NCI-H1105 (cell line): ENCODE measurements around the gene LCE1A.

Experiments
- DNase-seq: peaks from one replicate; lab custom pipeline; 2025; lab: John Stamatoyannopoulos, UW

The LCE1A gene

GRCh38 chr1:152827173-152827572, at the start of gene LCE1A:
TSS of gene LCE1A (plus strand) at chr1:152827473. CDS start at chr1:152827473, 0 bp downstream.
- DNase-seq = no peak

- no peak for DNase-seq
Measured at GRCh38 chr1:152777510-152778137, 49.6 kb upstream of the LCE1A start.

DNA sequence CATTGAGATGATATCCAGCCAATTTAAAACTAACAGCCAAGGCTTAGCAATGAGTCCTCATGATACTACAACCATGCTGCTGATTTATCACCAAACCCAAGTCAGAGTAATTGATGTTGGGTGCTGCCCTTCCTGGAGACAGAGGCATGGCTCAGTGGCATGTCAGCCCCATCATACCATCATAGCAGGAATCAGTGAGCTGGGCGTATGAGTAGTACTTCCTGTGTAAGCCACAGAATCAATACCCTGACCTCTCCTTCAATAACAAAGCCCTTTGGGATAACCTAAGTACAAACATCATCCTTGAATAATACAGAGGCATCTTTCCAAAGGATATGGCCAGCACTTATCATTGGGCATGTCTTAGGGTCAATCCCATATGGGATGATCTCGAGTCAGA, 44.2 kb upstream of the LCE1A start:
- no peak for DNase-seq

GRCh38 chr1:152786077-152786476, 41.2 kb upstream of the LCE1A start, which contains the start of gene LCE1E:
TSS of gene LCE1E (plus strand) at chr1:152786257. CDS start at chr1:152787300, 1,043 bp downstream.
- DNase-seq = peak; percentile 39

- DNase-seq = no peak
Measured at GRCh38 chr1:152795686-152796085, 31.6 kb upstream of the LCE1A start.

GRCh38 chr1:152796421-152796820, 30.9 kb upstream of the LCE1A start, which contains the start of gene LCE1D:
TSS of gene LCE1D (plus strand) at chr1:152796721. CDS start at chr1:152797795, 1,074 bp downstream.
- DNase-seq = no peak

GRCh38 chr1:152801333-152801732, 25.9 kb upstream of the LCE1A start:
- no peak for DNase-seq

DNA sequence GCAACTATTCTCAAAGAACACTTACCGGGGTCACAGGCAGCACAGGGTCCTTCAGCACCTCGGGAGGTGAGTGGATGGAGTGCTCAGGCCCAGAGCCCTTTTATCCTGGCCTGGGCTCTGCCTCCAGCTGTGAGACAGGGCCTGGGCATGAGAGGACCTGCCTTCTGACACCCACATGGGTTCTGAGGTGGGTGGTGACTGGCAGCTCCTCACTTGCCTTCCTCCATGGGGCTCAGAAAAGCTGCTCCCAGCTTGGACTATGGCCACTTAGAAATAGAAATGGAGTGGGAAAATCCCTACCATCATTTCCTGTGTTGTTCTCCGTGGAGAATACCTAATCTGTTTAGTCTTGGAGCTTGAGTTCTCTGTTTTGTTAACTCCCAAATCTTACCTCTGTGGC, 20.7 kb upstream of the LCE1A start, which contains the start of gene LCE1C:
Gene LCE1C (minus strand): TSS at position 76 of the 400 bp plus-strand sequence. CDS start 1,173 bp downstream, outside the sequence.
- no peak for DNase-seq

- DNase-seq = no peak
Measured at GRCh38 chr1:152811050-152811449, 16.2 kb upstream of the LCE1A start.

DNA sequence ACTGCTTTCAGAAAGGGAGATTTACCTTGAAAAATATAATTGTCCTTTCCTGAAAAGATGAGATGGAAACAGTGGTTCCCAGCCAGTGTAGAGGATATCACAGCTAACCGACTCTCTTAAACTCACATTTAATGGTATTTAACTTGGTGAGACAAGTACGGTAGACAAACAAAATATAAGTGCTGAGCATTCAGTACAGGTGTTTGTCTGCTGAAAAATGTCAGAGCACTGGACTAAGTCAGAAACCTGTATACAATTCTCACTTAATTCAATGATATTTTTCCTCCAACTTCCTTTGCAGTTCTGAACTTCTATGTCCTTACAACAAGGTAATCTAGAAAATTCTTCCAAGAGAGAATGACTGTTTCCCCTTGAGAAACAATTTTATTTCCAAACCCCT, 15.6 kb upstream of the LCE1A start, which contains the start of gene LCE1B:
Gene LCE1B (plus strand): TSS at position 301 of the 400 bp plus-strand sequence. CDS start 476 bp downstream, outside the sequence.
- no peak for DNase-seq

- DNase-seq = no peak
Measured at GRCh38 chr1:152817309-152817708, 10.0 kb upstream of the LCE1A start.

GRCh38 chr1:152823294-152823693, 4.0 kb upstream of the LCE1A start:
- DNase-seq = no peak

GRCh38 chr1:152824964-152825363, 2.3 kb upstream of the LCE1A start:
- DNase-seq = no peak

DNA sequence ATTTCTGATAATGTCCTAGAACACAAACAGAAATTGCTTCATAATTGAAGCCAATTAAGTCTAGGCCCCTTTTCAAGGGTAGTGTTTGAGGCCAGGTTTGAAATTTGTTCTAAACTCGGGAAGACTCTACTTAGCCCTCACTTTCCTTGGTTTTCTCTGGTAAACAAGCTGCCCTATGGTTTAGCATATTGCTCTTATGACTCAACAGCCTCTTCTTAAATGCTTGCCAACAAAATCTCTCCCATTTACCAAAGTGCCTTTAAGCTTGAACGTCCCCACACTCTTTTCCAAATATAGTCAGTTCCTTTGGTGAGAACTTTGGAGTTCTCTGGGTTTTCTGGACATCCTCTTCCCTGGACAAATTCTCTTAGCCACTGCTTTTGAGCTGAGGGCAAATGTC, 9.6 kb downstream of the LCE1A start:
- DNase-seq = no peak

DNA sequence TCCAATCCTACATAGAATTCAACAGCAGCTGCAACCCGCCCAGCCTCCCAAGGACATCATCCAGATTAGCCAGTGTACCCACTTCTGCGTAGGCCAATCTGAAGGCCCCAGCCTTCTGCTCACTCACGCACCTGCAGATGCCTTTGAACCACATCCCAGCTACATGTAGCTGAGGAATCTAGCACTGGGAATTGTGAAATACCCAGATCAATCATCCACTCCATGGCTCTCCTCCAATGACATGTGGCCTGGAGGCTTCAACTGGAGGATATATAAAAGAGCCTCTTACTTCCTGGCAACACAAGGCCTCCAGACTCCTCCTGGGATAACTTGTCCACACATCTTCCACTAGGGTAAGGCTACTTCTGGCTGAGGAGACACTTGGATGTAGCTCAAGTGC, 15.3 kb downstream of the LCE1A start, which contains the start of gene LCE6A:
Gene LCE6A (plus strand): TSS at position 301 of the 400 bp plus-strand sequence. CDS start 665 bp downstream, outside the sequence.
- no peak for DNase-seq

- no peak for DNase-seq
Measured at GRCh38 chr1:152855661-152856060, 28.4 kb downstream of the LCE1A start.

DNA sequence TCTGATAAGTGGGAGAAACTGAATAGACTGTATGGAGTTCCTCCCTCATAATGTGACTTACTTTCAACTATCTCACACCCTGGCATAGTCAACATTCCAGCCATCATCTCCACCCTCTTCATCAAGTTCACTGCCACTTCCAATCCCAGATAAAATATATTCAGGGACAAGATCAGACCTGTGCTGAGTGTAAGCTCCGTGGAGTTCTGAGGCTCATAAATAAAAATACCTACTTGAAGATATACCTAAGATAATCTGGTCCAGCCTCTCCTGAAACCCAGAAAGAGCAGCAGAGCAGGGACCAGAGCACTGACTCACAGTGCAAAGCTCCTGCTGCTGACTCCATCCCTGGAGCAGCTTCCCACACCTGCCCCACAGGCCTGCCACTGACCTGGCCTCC, 30.8 kb downstream of the LCE1A start:
- DNase-seq = no peak

DNA sequence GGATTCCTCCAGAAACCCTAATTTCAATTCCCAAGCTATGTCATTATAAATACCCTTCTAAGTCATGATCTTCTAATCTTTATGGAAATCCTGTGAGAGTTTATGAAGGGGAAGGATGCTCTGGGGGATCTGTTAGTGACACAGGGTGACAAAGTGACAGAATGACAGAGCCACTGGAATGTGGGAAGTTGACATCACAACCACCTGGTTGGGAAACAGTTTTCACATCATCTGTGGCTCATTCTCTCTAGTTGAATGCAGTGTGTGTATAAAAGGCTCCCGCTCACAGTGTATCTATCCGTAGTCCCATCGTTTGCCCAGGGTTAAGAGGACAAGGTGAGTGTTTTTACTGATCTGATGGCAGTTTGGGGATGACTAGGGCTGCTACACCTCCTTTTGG, 32.4 kb downstream of the LCE1A start, which contains the start of gene LCE7A:
Gene LCE7A (plus strand): TSS at position 301 of the 400 bp plus-strand sequence. CDS start 702 bp downstream, outside the sequence.
- no peak for DNase-seq

DNA sequence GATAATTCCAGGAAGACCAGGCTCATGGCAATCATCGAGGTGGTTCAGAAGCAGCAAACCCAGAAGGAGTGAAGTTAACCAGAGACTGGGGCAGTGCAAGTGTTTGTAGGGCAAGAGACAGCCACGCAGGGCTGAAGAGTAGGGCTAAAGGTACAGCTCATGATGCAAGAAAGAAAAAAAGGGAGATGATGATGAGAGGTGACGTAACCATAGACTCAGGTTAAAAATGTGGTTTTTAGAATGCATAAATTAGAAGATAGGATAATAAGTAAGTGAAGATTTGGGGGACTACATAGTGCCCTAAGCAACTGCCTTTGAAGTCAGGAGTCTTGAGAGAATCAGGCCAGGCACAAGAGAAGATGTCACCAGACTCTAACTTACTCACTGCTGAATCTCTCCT, 32.9 kb downstream of the LCE1A start:
- DNase-seq = no peak

DNA sequence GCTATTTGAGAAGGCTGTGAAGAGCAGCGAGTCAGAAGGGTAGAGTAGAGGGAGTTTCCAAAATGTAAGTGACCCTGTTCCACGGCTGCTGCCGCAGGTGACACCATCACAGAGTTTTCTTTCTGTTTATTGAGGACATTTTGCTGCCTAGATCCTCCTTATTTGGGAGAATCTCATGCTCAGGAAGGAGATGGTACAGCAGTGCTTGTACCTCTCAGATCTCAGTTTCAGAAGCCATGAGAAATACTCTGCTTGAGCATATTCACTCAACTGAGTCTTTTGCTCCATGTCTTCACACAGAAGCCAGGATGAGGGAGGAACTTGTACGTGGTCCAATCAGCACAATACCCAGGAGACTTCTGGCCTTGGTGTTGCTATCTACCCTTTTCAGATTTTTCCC, 34.1 kb downstream of the LCE1A start:
- no peak for DNase-seq

DNA sequence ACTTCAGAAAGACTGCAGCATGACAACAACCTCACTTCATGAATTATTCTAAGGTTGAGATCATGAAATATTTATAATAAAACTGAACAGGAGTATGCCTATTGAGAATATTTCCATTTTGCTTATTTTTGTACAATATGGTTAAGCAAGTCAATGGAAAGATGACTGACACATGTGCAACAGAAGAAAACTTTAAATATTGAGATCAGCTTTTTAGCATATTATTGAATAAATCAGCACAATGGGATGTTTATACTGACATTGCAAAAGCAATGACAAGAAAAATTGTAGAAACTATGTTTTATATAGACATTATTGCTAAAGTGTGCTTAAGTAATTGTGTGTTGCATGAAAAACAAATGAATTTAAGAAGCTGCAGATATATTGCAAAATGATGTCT, 37.2 kb downstream of the LCE1A start:
- DNase-seq = no peak

- DNase-seq = no peak
Measured at GRCh38 chr1:152866321-152866720, 39.0 kb downstream of the LCE1A start.

DNA sequence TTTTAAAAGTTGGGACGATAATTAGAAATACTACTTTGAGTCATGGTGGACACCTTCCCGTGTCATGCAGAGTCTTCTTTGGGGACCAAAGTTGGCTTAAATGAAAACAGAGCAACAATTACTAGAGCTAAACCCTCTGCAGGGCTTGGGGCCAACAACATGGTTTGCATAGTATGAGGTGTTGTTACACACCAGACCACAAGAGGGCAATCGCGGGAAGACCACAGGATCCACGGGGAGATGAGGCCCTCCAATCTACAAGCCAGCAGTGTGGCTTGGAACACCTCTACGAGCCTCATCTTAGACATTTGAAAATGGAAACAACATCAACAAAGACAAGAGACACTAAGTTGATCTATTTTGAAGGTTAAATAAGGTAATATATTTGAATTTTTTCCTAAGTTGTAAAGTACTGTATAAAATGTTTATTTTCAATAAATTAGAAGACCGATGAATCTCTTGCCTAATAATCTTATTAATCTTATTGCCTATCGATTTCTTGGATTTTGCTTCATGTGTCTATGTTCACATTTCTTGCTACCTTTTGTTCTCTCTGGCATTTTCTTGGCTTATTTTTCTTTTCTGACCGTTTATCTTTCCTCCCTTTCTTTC, 42.6 kb downstream of the LCE1A start:
- DNase-seq = peak; percentile 59
